HepG2 (cell line): ENCODE results near the gene MICB. TPM values are rescaled to one million over a fixed set of nuclear protein-coding genes. Genes with fewer than 3 reads are reported as not detected.

Experiments used
- CREM ChIP-seq, 2 experiments: sonication (generic) in 1 of 2; formaldehyde crosslinking in 1 of 2; IDR thresholded peaks; 2 replicates each; pipeline versions ENCODE4 v1.4.0 to v1.6.1; 2016 to 2020; ENCODE audit warnings: antibody characterized with exemption in 1 of 2, mild to moderate bottlenecking in 1 of 2, missing genetic modification reagents in 1 of 2
- DPF2 ChIP-seq: sonication (generic); formaldehyde crosslinking; IDR thresholded peaks from 2 replicates; pipeline ENCODE4 v1.4.0; 2020; ENCODE audit warnings: mild to moderate bottlenecking, low read depth, missing genetic modification reagents, borderline replicate concordance
- HNF4A ChIP-seq: sonication (generic); formaldehyde crosslinking; IDR thresholded peaks from 2 replicates; pipeline ENCODE4 v1.4.0; 2020; ENCODE audit warnings: missing genetic modification reagents
- HNRNPH1 ChIP-seq: fragments of 200-400 bp; formaldehyde crosslinking; optimal IDR thresholded peaks from 2 replicates; pipeline ENCODE3; 2017; ENCODE audit warnings: mild to moderate bottlenecking, low read depth, low read length
- PHB2 ChIP-seq: fragments of 450-650 bp; IDR thresholded peaks from 2 replicates; pipeline ENCODE4 v1.6.1; 2018; ENCODE audit not compliant: partially characterized antibody
- PRDM15 ChIP-seq: sonication (generic); formaldehyde crosslinking; IDR thresholded peaks from 2 replicates; pipeline ENCODE4 v1.4.0; 2020; ENCODE audit warnings: missing genetic modification reagents
- TFAP4 ChIP-seq: sonication (generic); IDR thresholded peaks from 2 replicates; pipeline ENCODE4 v1.6.1; 2016; ENCODE audit warnings: low read depth, borderline replicate concordance
- ZFX ChIP-seq: sonication (generic); formaldehyde crosslinking; IDR thresholded peaks from 2 replicates; pipeline ENCODE4 v1.4.0; 2020; ENCODE audit warnings: mild to moderate bottlenecking, low read depth, missing genetic modification reagents, moderate library complexity
- ZNF275 ChIP-seq: sonication (generic); formaldehyde crosslinking; IDR thresholded peaks from 2 replicates; pipeline ENCODE4 v1.8.0; 2022; ENCODE audit warnings: missing genetic modification reagents, mild to moderate bottlenecking, inconsistent platforms, borderline replicate concordance
- ZNF407 ChIP-seq: sonication (generic); formaldehyde crosslinking; IDR thresholded peaks from one replicate; pipeline ENCODE4 v1.5.1; 2020; ENCODE audit warnings: mild to moderate bottlenecking, missing genetic modification reagents; ENCODE audit errors: not compliant biosample characterization
- ZNF549 ChIP-seq: sonication (generic); formaldehyde crosslinking; IDR thresholded peaks from 2 replicates; pipeline ENCODE4 v1.5.0; 2020; ENCODE audit warnings: missing genetic modification reagents
- ZNF672 ChIP-seq: sonication (generic); formaldehyde crosslinking; IDR thresholded peaks from 2 replicates; pipeline ENCODE4 v1.8.1; 2022; ENCODE audit warnings: missing genetic modification reagents
- polyA plus RNA-seq, 8 experiments: library from polyadenylated mRNA; depleted of rRNA in 3 of 8; stranded (reverse) in 7 of 8; unstranded in 1 of 8; fragments of >200 nt; fragmentation: Illumina TruSeq in 4 of 8; extraction: Trizol in 4 of 8; gene quantifications; 2 replicates each; pipeline versions ENCODE4 v1.2.1 to v1.2.3, GENCODE V29; 2011 to 2016; ENCODE audit warnings: low read depth in 4 of 8, missing spikeins in 1 of 8, mixed read lengths in 1 of 8; ENCODE audit not compliant: insufficient read depth in 1 of 8
- total RNA-seq, 5 experiments: library from RNA; depleted of rRNA; stranded (reverse); fragments of >200 nt; fragmentation: Illumina TruSeq; extraction: Trizol; gene quantifications; 2 replicates each; pipeline ENCODE4 v1.2.3, GENCODE V29; 2016; ENCODE audit warnings: low read depth in 1 of 5

Gene MICB
- total and polyA plus RNA-seq, 2 of the 13 experiments (the other 11 are each of a cell fraction or from before 2014, with no cell fraction given), result 12.5 to 12.8 TPM

GRCh38 chr6:31529329-31530150 lies 31.6 kb downstream of the MICB start (continued):
- TF ChIP-seq PRDM15 (CRISPR knock-in tag), result no peak
- TF ChIP-seq DPF2 (CRISPR knock-in tag), result 0 out of 2 replicates have a peak, but pooled peaks have one; percentile 28
- no peak for TF ChIP-seq HNF4A (CRISPR knock-in tag)
- TF ChIP-seq TFAP4, result no peak; the same call in 1 of the 2 replicates
- TF ChIP-seq CREM (IDR thresholded peaks at IDR 0.05), result no peak
- no peak for TF ChIP-seq CREM (CRISPR knock-in tag; IDR thresholded peaks at IDR 0.05)
- TF ChIP-seq ZNF549 (CRISPR knock-in tag), result no peak
- peak; percentile 36 for TF ChIP-seq HNRNPH1
- no peak for TF ChIP-seq ZNF407 (CRISPR knock-in tag)
- TF ChIP-seq ZNF275 (CRISPR knock-in tag), result 0 out of 2 replicates have a peak, but pooled peaks have one; percentile 2
- TF ChIP-seq ZNF672 (CRISPR knock-in tag), result no peak
- no peak for TF ChIP-seq PHB2
- peak; percentile 64; the same call in 1 of the 2 replicates for TF ChIP-seq ZFX (CRISPR knock-in tag)
